Midbrain (tissue), 1 donor: ENCODE measurements around the gene ERC2.
"Not testable (repeated sequence)": the region's sequence is repeated elsewhere in the genome, so short reads cannot be mapped to it uniquely, and the experiment has no call there.

ENCODE experiments used
- DNase-seq: peaks from one replicate; lab custom pipeline; 2025; lab: John Stamatoyannopoulos, UW

Gene ERC2

GRCh38 chr3:56468184-56469106 is at the start of gene ERC2:
Gene ERC2, minus strand, starts transcription at chr3:56468467.
- peak; percentile 29 for DNase-seq

DNA sequence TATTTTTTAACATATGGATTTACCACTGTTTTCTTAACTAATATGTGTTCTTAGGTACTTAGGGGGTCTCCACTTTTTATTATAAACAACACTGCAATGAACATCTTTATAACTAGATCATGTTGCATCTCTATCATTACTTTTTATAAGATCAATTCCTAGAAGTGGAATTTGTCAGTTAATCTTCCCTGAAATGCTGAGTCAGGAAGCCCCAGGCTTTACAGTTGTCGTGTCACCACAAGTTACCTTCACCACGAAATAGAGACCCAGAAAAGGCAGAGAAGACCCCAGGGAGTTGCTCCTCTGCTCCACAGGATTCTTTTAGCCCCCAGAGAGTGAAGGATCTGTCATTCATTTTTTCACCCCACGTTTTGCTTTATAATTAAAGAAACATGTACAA is 34.5 kb upstream of the ERC2 start:
- DNase-seq, result no peak

GRCh38 chr3:56496376-56496775 is 28.1 kb upstream of the ERC2 start:
- DNase-seq, result not testable (repeated sequence)

DNA sequence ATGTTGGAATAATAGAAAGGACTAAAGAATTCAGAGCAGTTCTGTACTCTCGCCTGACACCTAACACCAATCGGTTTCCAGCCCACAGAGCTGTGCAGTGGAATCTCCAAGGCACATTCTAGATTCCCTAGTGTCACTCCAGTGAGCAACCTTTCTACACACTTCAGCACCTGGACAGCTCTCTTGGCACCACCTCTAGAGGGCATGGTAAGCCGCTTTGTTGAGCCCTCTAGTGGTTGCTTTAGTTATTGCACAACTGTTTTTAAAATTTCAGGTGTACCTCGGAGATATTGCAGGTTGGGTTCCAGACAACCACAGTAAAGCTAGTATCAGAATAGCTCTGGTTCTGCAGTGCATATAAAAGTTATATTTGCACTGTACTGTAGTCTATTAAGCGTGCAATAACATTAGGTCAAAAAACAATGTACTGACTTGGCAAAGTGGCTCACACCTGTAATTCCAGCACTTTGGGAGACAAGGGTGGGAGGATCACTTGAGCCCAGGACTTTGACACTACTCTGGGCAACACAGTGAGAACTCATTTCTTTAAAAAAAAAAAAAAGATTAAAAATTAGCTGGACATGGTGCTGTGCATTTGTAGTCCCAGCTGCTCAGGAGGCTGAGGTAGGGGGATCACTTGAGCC is 26.5 kb upstream of the ERC2 start:
- DNase-seq, result peak; percentile 75

DNA sequence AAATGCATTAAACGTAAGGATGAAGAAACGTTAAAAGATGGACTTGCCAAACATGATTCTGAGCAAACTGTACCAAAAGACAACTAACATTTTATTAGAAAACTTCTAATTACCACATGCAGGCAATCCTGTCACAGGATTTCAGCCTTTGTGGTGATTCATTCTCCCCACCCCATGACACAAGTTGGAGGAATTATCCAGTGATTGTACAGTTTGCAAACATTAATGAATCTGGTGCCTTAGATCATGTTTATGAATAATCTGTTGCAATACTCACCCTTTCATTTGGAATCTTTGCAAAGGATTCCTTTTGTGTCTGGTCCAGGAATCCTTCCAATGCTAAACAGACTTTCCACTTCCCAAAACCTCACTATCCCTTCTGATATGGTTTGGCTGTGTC is 23.3 kb upstream of the ERC2 start:
- no peak for DNase-seq

- no peak for DNase-seq
Observed at GRCh38 chr3:56488812-56489600, 20.7 kb upstream of the ERC2 start.

- no peak for DNase-seq
Observed at GRCh38 chr3:56484525-56485032, 16.3 kb upstream of the ERC2 start.

- DNase-seq, result no peak
Observed at GRCh38 chr3:56484122-56484521, 15.9 kb upstream of the ERC2 start.

DNA sequence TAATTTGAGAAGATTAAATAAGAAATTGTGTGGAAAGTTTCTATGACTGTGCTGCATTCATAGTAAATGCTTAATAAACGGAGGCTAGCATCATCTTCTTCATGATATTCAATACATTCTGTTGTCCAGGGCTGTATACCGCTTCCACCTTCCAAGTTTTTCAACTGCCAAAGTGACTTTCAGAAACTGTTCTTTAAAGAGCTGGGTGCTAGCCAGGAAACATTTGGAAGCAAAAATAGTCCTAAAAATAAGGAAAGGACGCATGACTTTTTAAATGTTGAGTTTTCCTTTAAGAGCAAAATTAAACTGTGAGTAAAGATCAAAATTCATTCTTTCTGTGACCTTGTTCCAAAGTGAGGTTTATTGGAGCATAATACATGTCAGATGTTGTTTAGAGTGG is 9.4 kb upstream of the ERC2 start:
- no peak for DNase-seq

- no peak for DNase-seq
Observed at GRCh38 chr3:56476771-56477170, 8.5 kb upstream of the ERC2 start.

- DNase-seq, result no peak
Observed at GRCh38 chr3:56471771-56472170, 3.5 kb upstream of the ERC2 start.

DNA sequence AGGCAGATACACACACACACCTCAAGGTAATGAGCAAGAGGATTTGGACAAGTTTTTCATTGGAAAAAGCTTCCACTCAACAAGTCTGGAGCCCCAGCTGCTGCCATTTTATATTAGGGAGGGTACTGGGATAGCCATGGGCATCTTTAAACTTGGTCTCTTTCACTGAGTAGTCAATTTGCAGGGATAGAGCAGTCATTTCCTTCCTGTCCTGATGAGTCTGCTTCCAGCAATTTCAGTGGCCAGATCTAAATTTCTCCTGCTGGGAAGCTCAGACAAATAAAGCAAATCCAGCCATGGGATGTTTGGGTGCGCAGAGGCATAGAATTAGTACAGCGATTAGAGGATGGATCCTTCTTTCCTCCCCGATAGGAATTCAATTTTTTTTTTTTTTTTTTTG is 874 bp upstream of the ERC2 start:
- no peak for DNase-seq

- no peak for DNase-seq
Observed at GRCh38 chr3:56467801-56468183, 475 bp downstream of the ERC2 start.

GRCh38 chr3:56467108-56467507 is 1.2 kb downstream of the ERC2 start:
- DNase-seq, result peak; percentile 70

DNA sequence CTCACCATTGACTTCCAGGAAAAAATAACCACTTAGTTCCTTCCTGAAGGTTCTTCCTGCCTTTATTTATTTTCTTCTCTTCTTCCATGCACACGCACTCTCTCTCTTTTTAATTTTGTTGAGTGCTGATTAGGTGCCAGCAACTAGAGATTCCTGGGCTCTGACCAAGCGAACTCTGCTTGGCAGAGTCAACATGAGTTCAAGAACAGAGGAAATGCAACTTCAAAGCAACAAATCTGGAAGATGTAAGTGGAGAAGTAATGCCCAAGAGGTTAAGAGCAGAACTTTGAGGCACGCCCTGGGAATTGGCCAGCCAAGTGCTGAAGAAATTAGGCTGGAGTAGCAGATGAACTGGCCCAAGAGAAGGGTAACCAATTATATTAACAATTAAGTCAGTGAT is 8.5 kb downstream of the ERC2 start:
- DNase-seq, result no peak

DNA sequence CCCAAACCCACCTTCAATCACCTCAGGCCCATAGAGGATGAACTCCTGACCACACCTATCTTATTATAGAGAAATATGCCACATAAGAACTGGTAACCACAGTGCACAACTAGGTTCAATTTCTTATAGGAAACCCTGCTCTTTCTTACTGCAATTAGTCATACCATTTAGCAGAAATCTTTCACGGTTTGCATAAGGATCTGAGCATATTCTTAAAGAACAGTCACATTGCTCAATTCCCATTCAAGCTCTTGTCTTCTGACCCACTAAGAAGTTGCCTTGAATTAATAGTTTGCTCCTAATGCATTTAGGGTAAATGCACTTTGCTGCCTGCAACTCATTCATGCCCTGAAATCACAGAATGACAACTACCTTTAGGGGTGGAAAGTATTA is 9.2 kb downstream of the ERC2 start:
- DNase-seq, result no peak

DNA sequence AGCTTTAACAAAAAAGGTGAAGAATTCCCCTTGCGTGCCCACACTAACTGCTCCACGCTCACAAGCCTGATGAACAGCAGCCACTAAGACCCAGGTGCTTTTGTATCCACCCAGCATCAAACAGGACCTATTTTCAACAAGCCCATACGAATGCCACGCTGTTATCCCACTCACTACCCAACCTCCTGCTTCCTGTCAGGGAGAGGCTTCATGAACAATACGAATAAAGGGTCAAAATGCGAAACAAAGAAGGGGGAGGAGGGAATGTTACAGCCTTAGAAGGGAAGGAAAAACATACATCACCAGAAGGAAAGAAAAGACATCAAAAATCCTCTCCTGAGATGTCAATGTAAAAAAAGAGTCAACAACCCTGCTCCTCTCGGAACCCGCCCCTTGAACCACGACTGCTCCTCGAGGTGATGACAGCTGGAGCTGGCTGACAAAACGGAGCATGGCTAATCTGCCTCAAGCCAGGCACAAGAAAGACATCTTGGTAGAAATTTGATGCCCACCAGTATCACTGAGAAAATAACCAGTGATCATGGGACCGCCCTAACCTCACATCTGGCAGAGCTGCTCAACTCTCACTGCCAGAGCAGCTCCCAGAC is 9.7 kb downstream of the ERC2 start:
- no peak for DNase-seq

DNA sequence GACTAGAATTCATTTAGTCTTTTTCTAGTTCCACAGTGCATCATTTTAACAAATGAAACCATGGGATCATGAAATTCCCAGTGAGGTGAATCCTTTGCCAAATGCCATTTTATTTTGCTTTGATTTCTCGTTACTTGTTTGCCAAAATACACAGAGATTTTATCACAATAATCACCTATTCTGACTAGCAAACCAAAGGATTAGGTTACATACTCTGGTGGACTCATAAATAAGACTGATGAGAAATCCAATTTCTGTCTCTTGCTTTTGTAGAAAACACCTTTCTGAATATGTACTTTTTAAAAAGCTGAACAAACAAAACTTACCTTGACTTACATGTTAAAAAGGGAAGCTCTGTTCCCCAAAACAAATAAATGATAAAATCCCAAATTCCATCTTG is 12.2 kb downstream of the ERC2 start:
- no peak for DNase-seq

DNA sequence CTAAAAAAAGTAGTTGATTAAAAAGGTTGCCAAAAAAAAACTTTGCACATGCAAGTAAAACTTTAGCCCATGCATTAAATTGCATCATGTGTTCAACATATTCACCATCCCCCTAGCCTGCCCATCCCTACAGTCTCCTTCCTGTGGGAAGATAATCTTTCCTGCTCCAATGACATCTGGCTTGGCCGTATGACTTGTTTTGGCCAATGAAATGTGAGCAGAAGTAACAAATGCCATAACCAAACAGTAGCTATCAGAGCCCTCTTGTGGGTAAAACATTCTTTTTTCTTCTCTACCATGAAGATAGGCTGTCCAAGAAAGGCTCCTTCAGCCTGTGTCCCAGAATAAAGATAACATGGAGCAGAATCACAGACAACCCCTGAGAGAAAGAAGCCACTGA is 15.3 kb downstream of the ERC2 start:
- no peak for DNase-seq

DNA sequence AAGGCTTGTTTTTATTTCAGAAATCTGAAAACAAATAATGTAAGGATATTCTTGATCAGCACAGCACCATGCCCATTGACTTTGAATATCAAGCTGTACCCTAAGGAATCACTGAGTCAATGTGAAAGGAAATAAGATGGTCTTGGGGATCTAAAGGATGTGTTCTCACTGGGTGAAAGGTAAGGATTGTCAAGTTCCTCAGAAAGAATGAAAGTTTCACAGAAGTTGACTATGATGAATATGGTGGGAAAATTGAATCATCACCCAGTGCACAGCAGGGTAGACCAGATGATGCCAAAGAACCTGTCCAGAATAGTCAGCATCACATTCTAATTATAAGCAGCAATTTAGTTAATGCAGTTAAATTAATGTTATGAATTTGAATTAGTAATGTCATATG is 16.2 kb downstream of the ERC2 start:
- DNase-seq, result no peak

DNA sequence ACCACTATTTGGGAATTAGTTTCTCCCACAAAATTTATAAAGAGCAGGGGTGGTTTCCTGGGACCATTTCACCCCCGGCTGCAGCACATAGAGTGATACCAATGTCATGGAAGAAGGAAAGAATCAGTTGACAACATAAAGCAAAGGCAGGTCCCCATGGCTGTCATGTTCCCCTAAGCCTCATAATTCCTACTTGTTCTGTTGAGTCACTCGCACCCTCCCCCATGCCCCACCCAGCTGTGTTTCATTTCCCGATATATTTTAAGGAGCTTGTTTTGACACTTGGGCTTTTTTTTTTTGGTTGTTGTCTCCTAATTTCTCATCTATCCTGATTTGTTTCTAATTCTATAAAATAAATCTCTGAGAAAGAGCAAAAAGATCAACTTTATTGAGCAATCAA is 24.9 kb downstream of the ERC2 start:
- DNase-seq, result no peak

GRCh38 chr3:56428667-56429066 is 39.6 kb downstream of the ERC2 start:
- DNase-seq, result no peak
